ENCODE results near the gene TNIK.
A peak's percentile ranks its signal among the peaks of the same experiment; 100 is the strongest.

TNIK gene

DNA sequence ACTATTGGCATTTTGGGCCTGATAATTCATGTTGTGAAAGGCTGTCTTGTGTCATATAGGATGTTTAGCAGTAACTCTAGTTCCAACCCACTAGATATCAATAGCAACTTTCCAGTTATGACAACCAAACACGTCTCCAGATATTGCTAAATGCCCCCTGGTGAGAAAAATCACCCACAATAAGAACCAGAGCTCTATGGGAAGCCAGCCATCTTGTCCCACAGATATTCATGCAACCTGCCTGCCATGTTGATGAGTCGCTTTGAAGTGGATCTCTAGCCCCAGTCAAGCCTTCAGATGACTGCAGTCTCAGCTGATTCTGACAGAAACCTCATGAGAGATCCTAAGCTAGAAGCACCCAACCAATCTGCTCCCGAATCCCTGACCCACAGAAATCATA is 5.6 kb upstream of the TNIK start:
- no peak for TF ChIP-seq EZH2phosphoT487 (IDR thresholded peaks at IDR 0.05; ENCODE audit: low read depth)
- TF ChIP-seq, protein P1, sequence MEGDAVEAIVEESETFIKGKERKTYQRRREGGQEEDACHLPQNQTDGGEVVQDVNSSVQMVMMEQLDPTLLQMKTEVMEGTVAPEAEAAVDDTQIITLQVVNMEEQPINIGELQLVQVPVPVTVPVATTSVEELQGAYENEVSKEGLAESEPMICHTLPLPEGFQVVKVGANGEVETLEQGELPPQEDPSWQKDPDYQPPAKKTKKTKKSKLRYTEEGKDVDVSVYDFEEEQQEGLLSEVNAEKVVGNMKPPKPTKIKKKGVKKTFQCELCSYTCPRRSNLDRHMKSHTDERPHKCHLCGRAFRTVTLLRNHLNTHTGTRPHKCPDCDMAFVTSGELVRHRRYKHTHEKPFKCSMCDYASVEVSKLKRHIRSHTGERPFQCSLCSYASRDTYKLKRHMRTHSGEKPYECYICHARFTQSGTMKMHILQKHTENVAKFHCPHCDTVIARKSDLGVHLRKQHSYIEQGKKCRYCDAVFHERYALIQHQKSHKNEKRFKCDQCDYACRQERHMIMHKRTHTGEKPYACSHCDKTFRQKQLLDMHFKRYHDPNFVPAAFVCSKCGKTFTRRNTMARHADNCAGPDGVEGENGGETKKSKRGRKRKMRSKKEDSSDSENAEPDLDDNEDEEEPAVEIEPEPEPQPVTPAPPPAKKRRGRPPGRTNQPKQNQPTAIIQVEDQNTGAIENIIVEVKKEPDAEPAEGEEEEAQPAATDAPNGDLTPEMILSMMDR (IDR thresholded peaks at IDR 0.05; ENCODE audit: low read depth, low read length), result no peak
- Histone ChIP-seq H2AFZ (ENCODE audit: low read depth, low read length) (no peak overlapping the region), H3K9me3 (ENCODE audit: insufficient read depth, low read length) (no peaks in the 10 kb centered on the region), H3K27ac (ENCODE audit: low read length) (no peak overlapping the region), H3K4me3 (ENCODE audit: low read length) (no peak overlapping the region), H3K4me2 (ENCODE audit: low read length) (no peak overlapping the region), H4K20me1 (ENCODE audit: insufficient read depth, low read length) (no peaks in the 10 kb centered on the region), H3K27me3 (ENCODE audit: low read depth, low read length) (no peaks in the 10 kb centered on the region), H3K79me2 (ENCODE audit: low read length) (peaks cover 6% of the 10 kb centered on the region; the same call in 1 of the 2 replicates), H3K36me3 (replicated peaks; ENCODE audit: low read depth, low read length) (no peaks in the 10 kb centered on the region), H3K4me1 (ENCODE audit: low read length) (peaks cover 11% of the 10 kb centered on the region), H3K9ac (ENCODE audit: low read length) (no peak overlapping the region)

DNA sequence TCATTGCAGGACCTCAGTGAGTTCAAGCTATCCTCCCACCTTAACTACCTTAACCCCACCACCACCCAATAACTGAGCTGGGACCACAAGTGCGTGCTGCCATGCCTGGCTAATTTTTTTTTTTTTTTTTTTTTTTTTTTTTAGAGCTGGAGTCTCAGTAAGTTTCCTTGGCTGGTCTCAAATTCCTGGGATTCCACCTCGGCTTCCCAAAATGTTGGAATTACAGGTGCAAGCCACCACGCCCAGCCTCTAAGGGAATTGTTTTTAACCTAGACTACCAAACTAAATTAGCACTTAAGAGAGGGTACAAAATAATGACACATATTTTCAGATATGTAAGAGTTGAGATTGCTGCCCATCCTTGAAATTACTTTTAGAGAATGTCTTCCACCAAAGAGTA is 4.3 kb upstream of the TNIK start:
- no peaks in the 10 kb centered on the region for H4K20me1 ChIP-seq (ENCODE audit: insufficient read depth, low read length)
- peaks cover 19% of the 10 kb centered on the region for H3K79me2 ChIP-seq (ENCODE audit: low read length)
- TF ChIP-seq, protein P1 (IDR thresholded peaks at IDR 0.05; ENCODE audit: low read depth, low read length), result no peak
- TF ChIP-seq EZH2phosphoT487 (IDR thresholded peaks at IDR 0.05; ENCODE audit: low read depth), result no peak
- no peaks in the 10 kb centered on the region for H3K9me3 ChIP-seq (ENCODE audit: insufficient read depth, low read length)
- no peak overlapping the region for H3K4me3 ChIP-seq (ENCODE audit: low read length)
- no peak overlapping the region for H3K4me2 ChIP-seq (ENCODE audit: low read length)
- H3K4me1 ChIP-seq (ENCODE audit: low read length), result peaks cover 11% of the 10 kb centered on the region
- H3K27me3 ChIP-seq (ENCODE audit: low read depth, low read length), result no peaks in the 10 kb centered on the region
- no peak overlapping the region for H2AFZ ChIP-seq (ENCODE audit: low read depth, low read length)
- no peaks in the 10 kb centered on the region for H3K36me3 ChIP-seq (replicated peaks; ENCODE audit: low read depth, low read length)
- H3K9ac ChIP-seq (ENCODE audit: low read length), result no peak overlapping the region
- no peak overlapping the region for H3K27ac ChIP-seq (ENCODE audit: low read length)

DNA sequence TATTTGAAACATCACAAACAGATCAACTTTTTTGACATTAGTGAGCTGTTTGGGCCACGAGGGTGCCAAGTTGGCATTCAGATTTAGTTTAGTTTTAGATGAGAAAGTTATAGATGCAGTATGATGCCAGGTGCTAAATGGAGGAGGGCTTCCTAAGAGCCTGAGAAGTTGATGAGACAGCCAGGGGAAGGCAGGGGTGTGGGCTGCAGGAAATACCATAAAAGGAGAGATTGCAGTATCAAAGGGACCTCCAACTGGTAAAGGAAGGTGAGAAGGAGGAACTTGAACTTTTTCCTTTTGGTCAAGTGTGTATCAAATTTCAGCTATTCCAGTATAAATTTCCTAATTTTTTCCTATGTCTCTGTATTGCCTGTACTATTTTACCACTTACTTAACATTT is 2.0 kb upstream of the TNIK start:
- Histone ChIP-seq H3K27me3 (ENCODE audit: low read depth, low read length) (no peaks in the 10 kb centered on the region), H3K4me2 (ENCODE audit: low read length) (peak overlapping the region; percentile 91), H3K9ac (ENCODE audit: low read length) (peak overlapping the region; percentile 88; the same call in 1 of the 2 replicates), H3K27ac (ENCODE audit: low read length) (no peak overlapping the region), H3K4me1 (ENCODE audit: low read length) (peaks cover 23% of the 10 kb centered on the region), H4K20me1 (ENCODE audit: insufficient read depth, low read length) (peaks cover 17% of the 10 kb centered on the region), H3K79me2 (ENCODE audit: low read length) (peaks cover 41% of the 10 kb centered on the region), H3K4me3 (ENCODE audit: low read length) (peak overlapping the region; percentile 90), H2AFZ (ENCODE audit: low read depth, low read length) (no peak overlapping the region), H3K36me3 (replicated peaks; ENCODE audit: low read depth, low read length) (no peaks in the 10 kb centered on the region), H3K9me3 (ENCODE audit: insufficient read depth, low read length) (no peaks in the 10 kb centered on the region)
- TF ChIP-seq EZH2phosphoT487 (IDR thresholded peaks at IDR 0.05; ENCODE audit: low read depth), result no peak
- TF ChIP-seq, protein P1 (IDR thresholded peaks at IDR 0.05; ENCODE audit: low read depth, low read length), result no peak

DNA sequence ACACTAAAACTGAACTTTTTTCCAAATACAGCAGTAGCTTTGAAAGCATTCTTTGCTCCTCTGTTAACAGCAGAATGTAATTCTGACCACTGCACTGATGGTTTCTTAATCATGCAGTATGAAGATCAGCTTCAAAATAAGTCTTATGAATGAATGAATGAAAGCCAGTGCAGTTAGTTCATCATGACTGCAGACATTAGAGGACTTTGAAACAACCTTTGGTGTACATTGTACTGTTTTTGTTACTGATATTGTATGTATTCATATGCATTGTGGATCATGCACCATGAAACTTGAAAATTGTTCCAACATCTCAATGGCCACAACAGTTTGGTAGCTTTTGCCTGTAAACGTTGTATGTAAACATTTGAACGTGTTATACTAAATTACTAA is 1.3 kb upstream of the TNIK start:
- peak overlapping the region; percentile 90 for H3K4me3 ChIP-seq (ENCODE audit: low read length)
- H3K36me3 ChIP-seq (replicated peaks; ENCODE audit: low read depth, low read length), result no peaks in the 10 kb centered on the region
- H3K79me2 ChIP-seq (ENCODE audit: low read length), result peaks cover 48% of the 10 kb centered on the region
- peak overlapping the region; percentile 77; the same call in 1 of the 2 replicates for H3K27ac ChIP-seq (ENCODE audit: low read length)
- no peaks in the 10 kb centered on the region for H3K27me3 ChIP-seq (ENCODE audit: low read depth, low read length)
- H4K20me1 ChIP-seq (ENCODE audit: insufficient read depth, low read length), result peaks cover 24% of the 10 kb centered on the region
- peak overlapping the region; percentile 91 for H3K4me2 ChIP-seq (ENCODE audit: low read length)
- peaks cover 25% of the 10 kb centered on the region for H3K4me1 ChIP-seq (ENCODE audit: low read length)
- TF ChIP-seq, protein P1 (IDR thresholded peaks at IDR 0.05; ENCODE audit: low read depth, low read length), result no peak
- no peak for TF ChIP-seq EZH2phosphoT487 (IDR thresholded peaks at IDR 0.05; ENCODE audit: low read depth)
- H3K9me3 ChIP-seq (ENCODE audit: insufficient read depth, low read length), result no peaks in the 10 kb centered on the region
- H2AFZ ChIP-seq (ENCODE audit: low read depth, low read length), result peak overlapping the region; percentile 89
- H3K9ac ChIP-seq (ENCODE audit: low read length), result peak overlapping the region; percentile 88
